NCI-H510A (cell line): ENCODE data around the gene DMRTA1.
"Not testable (repeated sequence)": the region's sequence is repeated elsewhere in the genome, so short reads cannot be mapped to it uniquely, and the experiment has no call there.

Experiments used
- DNase-seq: peaks from one replicate; lab custom pipeline; 2025; lab: John Stamatoyannopoulos, UW

The DMRTA1 gene

DNA sequence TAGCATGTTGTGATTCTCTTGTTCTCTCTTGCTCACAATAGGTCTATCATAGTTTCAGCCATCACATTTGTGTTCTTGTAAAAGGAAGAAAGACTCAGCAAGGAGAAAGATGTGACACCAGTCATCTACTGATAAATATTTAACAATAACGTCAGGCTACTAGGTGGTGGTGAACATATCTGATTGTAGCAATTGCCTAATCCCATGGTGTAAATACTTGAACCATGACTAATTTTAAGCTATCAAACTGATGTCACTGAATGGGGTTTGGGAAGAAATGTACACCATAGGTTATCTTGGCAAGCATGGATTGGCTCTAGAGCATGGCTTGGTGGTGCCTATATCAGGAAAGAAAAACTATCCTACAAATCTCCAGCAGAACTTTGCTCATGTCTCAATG, 16.6 kb downstream of the DMRTA1 start:
- DNase-seq: no peak

DNA sequence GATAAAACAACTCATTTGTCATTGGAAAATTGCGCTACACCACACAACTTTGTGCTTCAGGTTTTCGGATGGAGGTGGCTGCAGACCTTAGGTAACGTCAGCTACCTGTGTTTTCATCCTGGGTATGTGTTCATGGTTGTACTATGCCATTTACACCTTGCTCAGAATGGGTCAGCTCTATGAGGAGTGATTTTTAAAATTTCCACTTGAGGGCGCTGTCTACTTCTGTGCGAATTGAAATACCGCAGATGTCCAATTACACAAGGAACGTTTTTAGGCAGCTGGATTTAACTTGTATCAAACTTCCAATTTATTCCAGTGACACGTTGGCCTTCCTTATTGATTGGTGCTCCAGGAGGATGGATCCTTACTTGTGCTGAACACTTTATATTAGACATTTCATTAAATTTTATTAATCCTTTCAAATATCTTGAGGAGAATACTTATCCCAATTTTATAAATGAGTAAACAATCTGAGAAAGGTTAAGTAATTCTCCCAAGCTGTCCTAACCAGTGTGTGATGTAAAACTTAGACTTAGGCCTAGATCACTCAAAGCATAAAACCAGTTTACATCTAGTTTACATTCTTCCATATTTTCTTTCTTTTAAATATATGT, 23.4 kb downstream of the DMRTA1 start:
- DNase-seq: no peak

DNA sequence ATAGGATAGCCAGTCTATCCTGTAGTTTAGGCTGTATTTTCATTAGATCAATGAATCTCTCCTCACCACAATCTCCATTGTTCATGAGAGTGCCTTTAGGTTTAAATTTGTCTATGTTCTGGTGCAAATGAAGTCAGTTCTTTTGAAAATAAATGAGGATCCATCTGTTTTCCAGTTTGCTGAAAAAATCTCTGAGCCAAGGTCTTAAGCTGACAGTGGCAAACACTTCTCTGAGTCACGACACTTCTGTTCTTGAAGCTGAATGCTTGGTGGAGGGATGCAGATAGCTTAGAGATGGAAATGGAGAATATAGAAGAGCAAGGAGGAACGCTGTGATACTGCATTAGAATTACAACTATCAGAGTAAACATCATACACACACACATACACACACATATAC, 34.9 kb downstream of the DMRTA1 start:
- DNase-seq: no peak

DNA sequence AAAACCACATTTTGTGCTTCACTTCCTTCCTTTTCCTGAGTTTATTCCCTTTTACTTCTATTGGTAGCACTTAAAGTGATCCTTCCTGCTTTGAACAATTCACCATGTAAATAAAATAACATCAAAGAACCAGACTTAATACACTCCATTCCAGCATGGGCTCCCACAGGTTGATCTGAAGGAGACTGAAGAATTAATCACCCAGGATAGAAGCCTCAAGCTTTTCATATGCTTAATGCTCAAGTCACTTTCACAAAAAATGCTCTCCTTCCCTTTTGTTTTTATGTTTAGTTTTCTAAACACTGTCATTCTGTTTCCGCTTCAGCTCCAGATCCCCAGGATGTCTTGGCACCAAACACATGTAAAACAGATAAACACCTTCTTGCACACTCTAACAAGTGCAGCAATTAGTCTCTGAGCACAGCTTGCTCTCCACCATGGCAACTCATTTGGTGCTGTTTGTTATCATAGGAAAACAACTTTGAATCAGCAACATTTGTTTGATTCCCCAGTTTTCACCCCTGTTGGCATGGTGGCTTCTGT, 37.0 kb downstream of the DMRTA1 start:
- no peak for DNase-seq

DNA sequence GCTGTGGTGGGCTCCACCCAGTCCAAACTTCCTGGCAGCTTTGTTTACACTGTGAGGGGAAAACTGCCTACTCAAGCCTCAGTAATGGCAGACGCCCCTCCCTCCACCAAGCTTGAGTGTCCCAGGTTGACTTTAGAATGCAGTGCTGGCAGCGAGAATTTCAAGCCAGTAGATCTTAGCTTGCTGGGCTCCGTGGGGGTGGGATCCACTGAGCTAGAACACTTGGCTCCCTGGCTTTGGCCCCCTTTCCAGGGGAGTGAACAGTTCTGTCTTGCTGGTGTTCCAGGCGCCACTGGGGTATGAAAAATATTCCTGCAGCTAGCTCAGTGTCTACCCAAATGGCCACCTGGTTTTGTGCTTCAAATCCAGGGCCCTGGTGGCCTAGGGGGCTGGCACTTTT, 49.6 kb downstream of the DMRTA1 start:
- not testable (repeated sequence) for DNase-seq
